Stimulated activated CD8-positive, alpha-beta memory T cell treated with anti-CD3 and anti-CD28 coated beads, Interleukin-7, amount 100 ng/mL, for 48 hours (primary cell): ENCODE measurements around the gene DDR2.
"Not testable (repeated sequence)": the region's sequence is repeated elsewhere in the genome, so short reads cannot be mapped to it uniquely, and the experiment has no call there.

Source experiments
- DNase-seq, 2 donors: peaks; one replicate each; pipeline ENCODE4 v3.0.0-alpha.2; 2020; ENCODE audit warnings: low read depth in 1 of 2; ENCODE audit errors: extremely low read depth in 1 of 2

DDR2 gene

GRCh38 chr1:162632217-162632666 is at the start of gene DDR2:
Gene DDR2 (plus strand): TSS chr1:162632464. CDS start chr1:162719064, 86,600 bp downstream.
- DNase-seq, result no peak

DNA sequence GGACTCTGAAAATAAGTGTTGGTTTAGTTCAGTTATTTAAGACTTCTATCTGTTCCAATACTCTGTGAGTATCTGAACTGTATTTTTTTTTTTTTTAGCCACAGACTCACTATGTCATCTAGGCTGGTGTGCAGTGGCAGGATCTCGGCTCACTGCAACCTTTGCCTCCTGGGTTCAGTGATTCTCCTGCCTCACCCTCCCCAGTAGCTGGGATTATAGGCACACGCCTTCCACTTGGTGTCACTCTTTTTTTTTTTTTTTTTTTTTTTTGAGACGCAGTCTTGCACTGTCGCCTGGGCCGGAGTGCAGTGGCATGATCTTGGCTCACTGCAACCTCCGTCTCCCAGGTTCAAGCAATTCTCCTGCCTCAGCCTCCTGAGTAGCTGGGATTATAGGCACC is 49.4 kb upstream of the DDR2 start:
- DNase-seq, result not testable (repeated sequence)

DNA sequence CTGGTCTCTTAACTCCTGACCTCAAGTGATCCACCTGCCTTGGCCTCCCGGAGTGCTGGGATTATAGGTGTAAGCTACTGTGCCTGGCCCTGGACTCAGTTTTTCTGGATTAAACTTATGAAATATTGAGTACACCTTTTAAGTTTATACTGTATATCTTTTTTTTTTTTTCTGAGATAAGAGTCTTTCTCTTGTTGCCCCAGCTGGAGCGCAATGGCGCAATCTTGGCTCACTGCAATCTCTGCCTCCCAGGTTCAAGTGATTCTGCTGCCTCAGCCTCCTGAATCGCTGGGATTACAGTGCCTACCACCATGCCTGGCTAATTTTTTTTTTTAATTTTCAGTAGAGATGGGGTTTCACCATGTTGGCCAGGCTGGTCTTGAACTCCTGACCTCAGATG is 47.2 kb upstream of the DDR2 start:
- DNase-seq, result not testable (repeated sequence)

- no peak for DNase-seq
Measured at GRCh38 chr1:162587347-162587746, 44.9 kb upstream of the DDR2 start.

GRCh38 chr1:162587761-162588260 is 44.5 kb upstream of the DDR2 start:
- DNase-seq, result no peak

GRCh38 chr1:162590101-162590500 is 42.2 kb upstream of the DDR2 start:
- no peak for DNase-seq

DNA sequence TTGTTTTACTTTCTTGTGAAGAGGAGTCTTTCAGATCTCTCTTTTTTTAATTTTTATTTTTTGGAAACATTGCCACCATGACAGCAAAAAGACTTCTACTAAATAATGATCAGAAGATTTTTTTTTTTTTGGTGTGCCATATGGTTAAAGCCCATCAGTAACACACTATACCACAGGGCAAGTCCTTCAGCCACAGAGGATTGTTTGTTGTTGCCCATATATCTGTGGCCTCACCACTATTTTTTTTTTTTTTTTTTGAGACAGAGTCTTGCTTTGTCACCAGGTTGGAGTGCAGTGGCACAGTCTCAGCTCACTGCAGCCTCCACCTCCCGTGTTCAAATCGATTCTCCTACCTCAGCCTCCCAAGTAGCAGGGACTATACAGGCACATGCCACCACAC is 41.6 kb upstream of the DDR2 start:
- DNase-seq, result no peak

- DNase-seq, result no peak
Measured at GRCh38 chr1:162596514-162597170, 35.6 kb upstream of the DDR2 start.

- no peak for DNase-seq
Measured at GRCh38 chr1:162599451-162599850, 32.8 kb upstream of the DDR2 start.

- not testable (repeated sequence) for DNase-seq
Measured at GRCh38 chr1:162603117-162603516, 29.1 kb upstream of the DDR2 start.

DNA sequence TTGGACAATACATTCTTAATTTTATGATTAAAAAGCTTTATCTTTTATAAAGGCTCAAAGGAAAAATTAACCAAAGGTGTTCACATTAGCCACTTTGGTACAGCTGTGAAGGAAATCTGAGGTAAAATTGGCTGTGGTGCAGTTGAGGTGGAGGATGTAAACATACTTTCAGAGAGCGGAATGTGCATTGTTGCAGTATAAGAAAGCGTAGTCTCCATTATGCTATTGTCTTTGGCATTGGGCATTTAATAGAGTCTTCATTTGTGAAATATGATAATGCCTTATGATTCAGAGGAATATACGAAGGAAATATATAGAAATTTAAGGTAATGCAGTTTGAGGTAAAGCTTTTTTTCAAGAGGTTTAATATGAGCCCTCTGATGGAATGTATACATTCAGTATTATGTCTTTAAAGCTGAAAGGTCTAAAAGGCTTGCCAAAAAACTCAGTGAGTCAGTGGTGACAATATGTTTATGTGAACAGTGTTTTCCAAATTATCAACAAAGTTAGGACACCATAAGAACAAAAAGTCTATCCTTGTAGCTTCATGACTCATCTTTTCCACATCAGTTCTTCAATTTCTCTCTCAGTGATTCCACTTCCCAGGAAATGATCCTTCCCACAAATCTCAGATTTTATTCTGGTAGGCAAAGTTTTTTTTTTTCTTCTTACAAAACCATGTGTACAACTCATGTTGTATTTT is 26.9 kb upstream of the DDR2 start:
- DNase-seq, result no peak

DNA sequence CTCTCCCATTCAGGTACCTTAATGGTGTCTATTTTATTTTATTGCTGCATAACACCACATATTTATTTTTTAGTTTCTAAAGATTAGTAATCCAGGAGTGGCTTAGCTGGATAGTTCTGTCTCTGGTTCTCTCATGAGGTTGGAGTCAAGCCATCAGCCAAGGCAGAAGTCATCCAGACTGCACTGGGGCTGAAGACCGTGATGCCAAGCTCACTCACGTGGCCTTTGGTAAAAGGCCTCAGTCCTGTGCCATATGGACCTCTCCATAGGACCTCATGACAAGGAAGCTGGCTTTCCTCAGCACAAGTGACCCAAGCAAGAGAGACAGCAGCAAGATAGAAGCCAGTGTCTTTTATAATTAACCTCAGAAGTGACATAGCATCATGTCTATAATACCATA is 23.0 kb upstream of the DDR2 start:
- DNase-seq, result no peak

DNA sequence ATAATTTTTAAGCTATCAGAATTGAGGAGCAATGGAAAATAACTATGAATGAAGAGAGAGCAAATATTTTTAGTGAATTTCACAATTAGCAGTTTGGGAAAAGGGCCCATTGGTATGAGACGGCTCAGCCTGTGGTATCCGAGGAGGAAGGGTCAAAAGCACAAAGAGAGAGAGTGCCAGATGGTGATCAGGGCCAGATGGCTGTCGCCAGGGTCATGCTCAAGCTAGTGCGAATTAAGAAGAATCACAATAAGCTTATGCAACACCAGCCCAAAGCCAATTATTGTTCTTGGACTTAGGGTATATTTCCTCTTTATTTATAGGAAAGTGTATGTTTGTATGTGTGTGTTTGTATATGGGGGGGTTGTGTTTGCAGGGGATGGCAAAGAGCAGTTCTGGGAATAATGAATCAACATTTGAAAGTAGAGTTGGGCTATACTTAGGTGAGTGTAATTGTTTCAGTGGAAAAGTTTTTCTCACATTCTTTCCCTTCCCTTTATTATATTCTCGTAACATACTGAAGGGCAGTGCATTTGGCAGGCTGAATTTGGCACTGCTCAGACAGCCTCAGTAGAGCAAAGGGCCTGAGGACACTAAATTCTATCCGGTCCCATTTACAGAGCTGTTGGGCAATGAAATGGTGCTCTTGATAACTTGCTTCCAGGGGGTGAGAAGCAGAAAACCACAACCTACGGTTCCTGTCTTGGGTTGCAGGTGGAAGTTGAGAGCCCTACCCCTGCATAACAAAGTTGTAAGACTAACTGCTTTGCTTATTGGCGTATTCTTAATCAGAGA is 19.5 kb upstream of the DDR2 start:
- no peak for DNase-seq

GRCh38 chr1:162616848-162617247 is 15.4 kb upstream of the DDR2 start:
- DNase-seq, result no peak

GRCh38 chr1:162617513-162617912 is 14.8 kb upstream of the DDR2 start:
- DNase-seq, result no peak

- DNase-seq, result no peak
Measured at GRCh38 chr1:162619076-162619475, 13.2 kb upstream of the DDR2 start.

GRCh38 chr1:162621256-162621655 is 11.0 kb upstream of the DDR2 start:
- DNase-seq, result no peak

DNA sequence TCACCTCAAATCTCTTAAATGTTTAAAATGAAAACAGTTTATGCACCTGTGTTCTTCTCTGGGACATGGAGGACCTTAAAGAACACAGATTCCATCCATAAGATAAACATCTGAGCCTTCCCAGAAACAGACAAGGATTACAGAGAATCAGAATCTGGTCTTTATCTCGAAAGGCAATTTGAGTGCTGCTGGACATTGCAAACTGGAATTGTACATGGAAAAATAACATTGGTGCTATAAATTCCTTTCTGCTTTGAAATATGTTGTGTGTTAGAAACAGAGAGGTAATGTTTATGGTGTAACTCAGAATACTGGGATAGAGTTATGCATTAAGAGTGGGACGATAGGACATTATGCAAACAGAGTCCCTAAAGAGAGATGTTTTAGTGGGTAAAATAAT is 6.6 kb upstream of the DDR2 start:
- no peak for DNase-seq

GRCh38 chr1:162626094-162626493 is 6.2 kb upstream of the DDR2 start:
- no peak for DNase-seq

GRCh38 chr1:162626761-162627160 is 5.5 kb upstream of the DDR2 start:
- no peak for DNase-seq

DNA sequence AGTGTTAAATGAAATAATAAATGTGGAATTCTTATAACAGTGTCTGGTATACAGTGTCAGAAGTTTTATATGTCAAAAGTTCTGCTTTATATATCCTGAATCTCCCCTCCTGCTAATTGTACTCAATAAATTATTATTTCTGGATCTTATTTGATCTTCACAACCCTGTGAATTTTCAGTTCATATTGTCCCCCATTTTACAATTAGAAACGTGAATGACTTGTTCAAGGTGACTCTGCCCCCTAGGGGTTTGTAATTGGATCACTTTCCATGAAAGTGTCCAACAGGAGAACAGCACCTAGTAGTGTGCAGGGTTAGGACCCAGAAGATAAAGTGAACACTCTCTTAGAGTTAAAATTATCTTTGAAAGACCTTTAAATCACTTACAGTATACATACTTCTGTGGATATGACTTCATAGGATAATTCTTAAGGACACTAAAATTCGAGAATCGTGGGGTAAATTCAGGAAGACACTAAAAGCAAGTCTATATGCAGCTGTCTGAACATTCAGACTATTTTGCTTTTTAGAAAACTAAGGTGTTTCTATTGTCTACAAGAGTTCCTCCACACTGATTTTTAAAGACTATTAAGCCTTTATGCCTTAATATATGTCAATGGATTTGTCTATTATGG is 4.5 kb upstream of the DDR2 start:
- no peak for DNase-seq
